DND-41 (cell line): ENCODE measurements around the gene SPPL2C.

Experiments used
- ATAC-seq: fragments of 200-7000 bp; cut with Tn5 transposase; 3 replicates; pipeline ENCODE4 v1.9.1; 2021; ENCODE audit warnings: low read depth; ENCODE audit not compliant: insufficient read depth
- DNase-seq: peaks from one replicate; pipeline ENCODE4 v3.0.0-alpha.2; 2020
- H2AFZ ChIP-seq: 2 replicates; pipeline ENCODE4 v1.6.0; 2012; ENCODE audit warnings: low read depth, low read length
- H3K27ac ChIP-seq: 2 replicates; pipeline ENCODE4 v1.5.1; 2012; ENCODE audit warnings: low read length, inconsistent platforms
- H3K27me3 ChIP-seq: fragments of 200-600 bp; sonication (generic); 2 replicates; pipeline ENCODE4 v1.6.0; 2012; ENCODE audit warnings: low read length, mild to moderate bottlenecking, inconsistent platforms; ENCODE audit not compliant: insufficient read depth, poor library complexity
- H3K36me3 ChIP-seq: 2 replicates; pipeline ENCODE4 v1.5.1; 2012; ENCODE audit warnings: low read length, inconsistent platforms; ENCODE audit not compliant: insufficient read depth
- H3K4me1 ChIP-seq: 2 replicates; pipeline ENCODE4 v1.5.1; 2012; ENCODE audit warnings: mild to moderate bottlenecking, low read length; ENCODE audit not compliant: insufficient read depth
- H3K4me2 ChIP-seq: 2 replicates; pipeline ENCODE4 v1.6.0; 2012; ENCODE audit warnings: mild to moderate bottlenecking, moderate library complexity, low read length, inconsistent platforms; ENCODE audit not compliant: insufficient read depth
- H3K4me3 ChIP-seq, 2 experiments: fragments of 200-600 bp in 1 of 2; shearing (Covaris generic) in 1 of 2; 2 replicates each; pipeline ENCODE4 v1.5.1; 2012 to 2016; ENCODE audit warnings: inconsistent platforms in 2 of 2, low read length in 2 of 2, mild to moderate bottlenecking in 2 of 2, low read depth in 1 of 2, moderate library complexity in 1 of 2
- H3K79me2 ChIP-seq: 2 replicates; pipeline ENCODE4 v1.6.0; 2012; ENCODE audit warnings: low read length, inconsistent platforms; ENCODE audit not compliant: insufficient read depth
- H3K9ac ChIP-seq: 2 replicates; pipeline ENCODE4 v1.6.0; 2012; ENCODE audit warnings: low read depth, mild to moderate bottlenecking, inconsistent platforms, low read length, moderate library complexity
- H3K9me3 ChIP-seq: 2 replicates; pipeline ENCODE4 v1.5.1; 2012; ENCODE audit warnings: low read length, moderate library complexity, mild to moderate bottlenecking, inconsistent platforms; ENCODE audit not compliant: insufficient read depth, severe bottlenecking
- H4K20me1 ChIP-seq: 2 replicates; pipeline ENCODE4 v1.6.0; 2012; ENCODE audit warnings: low read length; ENCODE audit not compliant: insufficient read depth
- EZH2 ChIP-seq: IDR thresholded peaks from 3 replicates; pipeline ENCODE4 v1.6.1; 2012; ENCODE audit warnings: borderline replicate concordance, low read depth, mild to moderate bottlenecking, moderate library complexity, low read length, inconsistent platforms; ENCODE audit not compliant: severe bottlenecking
- TF ChIP-seq, protein P1 (sequence below): IDR thresholded peaks from 2 replicates; pipeline ENCODE4 v1.5.1; 2012; ENCODE audit warnings: borderline replicate concordance, low read length, moderate library complexity, mild to moderate bottlenecking; ENCODE audit not compliant: poor library complexity, severe bottlenecking; ENCODE audit errors: extremely low read depth

The SPPL2C gene

DNA sequence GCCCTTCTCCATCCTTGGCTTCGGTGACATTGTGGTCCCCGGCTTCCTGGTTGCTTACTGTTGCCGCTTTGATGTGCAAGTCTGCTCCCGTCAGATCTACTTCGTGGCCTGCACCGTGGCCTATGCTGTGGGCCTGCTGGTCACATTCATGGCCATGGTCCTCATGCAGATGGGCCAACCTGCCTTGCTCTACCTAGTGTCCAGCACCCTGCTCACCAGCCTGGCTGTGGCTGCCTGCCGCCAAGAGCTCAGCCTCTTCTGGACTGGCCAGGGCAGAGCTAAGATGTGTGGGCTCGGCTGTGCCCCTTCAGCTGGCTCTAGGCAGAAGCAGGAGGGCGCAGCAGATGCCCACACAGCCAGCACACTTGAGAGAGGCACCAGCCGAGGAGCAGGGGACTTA is 1.5 kb downstream of the SPPL2C start:
- no peak for ATAC-seq
- Histone ChIP-seq H3K27ac (no peak overlapping the region), H4K20me1 (peaks cover 9% of the 10 kb centered on the region), H2AFZ (no peak overlapping the region), H3K36me3 (no peaks in the 10 kb centered on the region), H3K9ac (no peak overlapping the region), H3K4me3 (no peak overlapping the region), H3K9me3 (no peaks in the 10 kb centered on the region), H3K4me1 (no peaks in the 10 kb centered on the region), H3K4me2 (no peak overlapping the region), H3K27me3 (peaks cover 4% of the 10 kb centered on the region), H3K79me2 (no peaks in the 10 kb centered on the region)
- no peak for DNase-seq
- TF ChIP-seq, protein P1, sequence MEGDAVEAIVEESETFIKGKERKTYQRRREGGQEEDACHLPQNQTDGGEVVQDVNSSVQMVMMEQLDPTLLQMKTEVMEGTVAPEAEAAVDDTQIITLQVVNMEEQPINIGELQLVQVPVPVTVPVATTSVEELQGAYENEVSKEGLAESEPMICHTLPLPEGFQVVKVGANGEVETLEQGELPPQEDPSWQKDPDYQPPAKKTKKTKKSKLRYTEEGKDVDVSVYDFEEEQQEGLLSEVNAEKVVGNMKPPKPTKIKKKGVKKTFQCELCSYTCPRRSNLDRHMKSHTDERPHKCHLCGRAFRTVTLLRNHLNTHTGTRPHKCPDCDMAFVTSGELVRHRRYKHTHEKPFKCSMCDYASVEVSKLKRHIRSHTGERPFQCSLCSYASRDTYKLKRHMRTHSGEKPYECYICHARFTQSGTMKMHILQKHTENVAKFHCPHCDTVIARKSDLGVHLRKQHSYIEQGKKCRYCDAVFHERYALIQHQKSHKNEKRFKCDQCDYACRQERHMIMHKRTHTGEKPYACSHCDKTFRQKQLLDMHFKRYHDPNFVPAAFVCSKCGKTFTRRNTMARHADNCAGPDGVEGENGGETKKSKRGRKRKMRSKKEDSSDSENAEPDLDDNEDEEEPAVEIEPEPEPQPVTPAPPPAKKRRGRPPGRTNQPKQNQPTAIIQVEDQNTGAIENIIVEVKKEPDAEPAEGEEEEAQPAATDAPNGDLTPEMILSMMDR = no peak
- no peak for TF ChIP-seq EZH2

DNA sequence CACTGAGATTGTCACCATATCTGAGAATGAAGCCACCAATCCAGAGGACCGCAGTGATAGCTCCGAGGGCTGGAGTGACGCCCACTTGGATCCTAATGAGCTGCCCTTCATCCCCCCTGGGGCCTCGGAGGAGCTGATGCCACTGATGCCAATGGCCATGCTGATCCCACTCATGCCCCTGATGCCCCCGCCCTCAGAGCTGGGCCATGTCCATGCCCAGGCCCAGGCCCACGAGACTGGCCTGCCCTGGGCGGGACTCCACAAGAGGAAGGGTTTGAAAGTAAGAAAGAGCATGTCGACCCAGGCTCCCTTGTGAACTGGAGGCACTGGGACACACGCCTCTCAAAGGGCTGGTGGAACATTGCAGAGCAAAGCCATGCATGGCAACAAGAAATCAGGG is 2.0 kb downstream of the SPPL2C start:
- Histone ChIP-seq H3K27ac (no peak overlapping the region), H3K27me3 (peaks cover 9% of the 10 kb centered on the region), H3K9ac (no peak overlapping the region), H3K4me1 (no peaks in the 10 kb centered on the region), H3K9me3 (no peaks in the 10 kb centered on the region), H3K79me2 (no peaks in the 10 kb centered on the region), H3K4me3 (no peak overlapping the region), H3K4me2 (no peak overlapping the region), H2AFZ (no peak overlapping the region), H4K20me1 (peaks cover 11% of the 10 kb centered on the region), H3K36me3 (no peaks in the 10 kb centered on the region)
- TF ChIP-seq, protein P1 = no peak
- TF ChIP-seq EZH2 = no peak
- ATAC-seq (no peak), DNase-seq (no peak)

DNA sequence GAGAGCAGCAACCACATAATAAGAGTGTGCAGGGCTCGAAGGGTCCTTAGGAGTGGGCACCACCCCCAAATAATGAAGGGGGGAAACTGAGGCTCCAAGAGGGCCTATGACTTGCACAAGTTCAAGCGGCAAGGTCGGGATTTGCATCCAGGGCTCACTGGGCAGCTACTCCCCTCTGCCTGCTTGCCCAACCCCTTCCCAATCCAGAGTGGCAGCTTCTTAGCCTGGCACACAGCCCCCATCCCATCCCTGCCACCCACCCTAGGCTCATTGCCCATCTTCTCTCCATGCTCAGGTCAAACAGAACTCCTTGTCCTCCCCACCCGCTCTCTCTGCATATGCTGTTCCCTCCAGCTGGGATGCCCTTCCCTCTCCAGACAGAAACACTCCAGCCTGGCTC is 2.4 kb downstream of the SPPL2C start:
- Histone ChIP-seq H3K4me2 (no peak overlapping the region), H3K9me3 (no peaks in the 10 kb centered on the region), H3K9ac (no peak overlapping the region), H3K79me2 (no peaks in the 10 kb centered on the region), H3K4me1 (no peaks in the 10 kb centered on the region), H3K4me3 (no peak overlapping the region), H3K36me3 (no peaks in the 10 kb centered on the region), H2AFZ (no peak overlapping the region), H3K27ac (no peak overlapping the region), H4K20me1 (peaks cover 11% of the 10 kb centered on the region), H3K27me3 (peaks cover 13% of the 10 kb centered on the region)
- no peak for DNase-seq
- TF ChIP-seq, protein P1 = no peak
- no peak for TF ChIP-seq EZH2
- no peak for ATAC-seq

DNA sequence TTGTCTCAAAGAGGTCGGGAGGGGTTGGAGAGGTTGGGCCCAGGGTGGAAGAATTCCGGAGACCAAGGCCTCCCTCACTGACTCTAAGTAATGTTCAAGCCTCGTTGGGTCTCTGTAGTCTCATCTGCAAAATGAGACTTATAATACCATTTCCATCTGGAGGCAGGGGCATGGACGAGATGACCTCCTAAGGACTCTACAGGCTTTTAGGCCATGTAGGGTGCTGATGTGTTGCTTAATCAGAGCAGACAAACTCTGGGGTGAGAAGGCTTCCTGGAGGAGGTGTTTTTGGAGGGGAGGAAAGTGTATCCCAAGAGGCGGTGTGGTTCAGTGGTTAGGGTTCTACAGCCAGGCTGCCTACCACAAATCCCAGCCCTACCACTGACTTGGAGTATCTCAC is 3.1 kb downstream of the SPPL2C start:
- Histone ChIP-seq H3K27ac (no peak overlapping the region), H3K79me2 (no peaks in the 10 kb centered on the region), H3K27me3 (peaks cover 14% of the 10 kb centered on the region), H3K4me2 (no peak overlapping the region), H3K36me3 (no peaks in the 10 kb centered on the region), H3K9ac (no peak overlapping the region), H3K9me3 (no peaks in the 10 kb centered on the region), H3K4me3 (no peak overlapping the region), H2AFZ (no peak overlapping the region), H3K4me1 (no peaks in the 10 kb centered on the region), H4K20me1 (peaks cover 11% of the 10 kb centered on the region)
- TF ChIP-seq EZH2 = no peak
- TF ChIP-seq, protein P1 = no peak
- DNase-seq (no peak), ATAC-seq (no peak)
